ENCODE measurements around the gene USP34. TPM values are rescaled to one million over a fixed set of nuclear protein-coding genes. Genes with fewer than 3 reads are reported as not detected.

Gene USP34
- total and polyA plus RNA-seq, 2 donors (not counting 1 experiment from before 2014, with no cell fraction given) = 52.4 to 129 TPM

DNA sequence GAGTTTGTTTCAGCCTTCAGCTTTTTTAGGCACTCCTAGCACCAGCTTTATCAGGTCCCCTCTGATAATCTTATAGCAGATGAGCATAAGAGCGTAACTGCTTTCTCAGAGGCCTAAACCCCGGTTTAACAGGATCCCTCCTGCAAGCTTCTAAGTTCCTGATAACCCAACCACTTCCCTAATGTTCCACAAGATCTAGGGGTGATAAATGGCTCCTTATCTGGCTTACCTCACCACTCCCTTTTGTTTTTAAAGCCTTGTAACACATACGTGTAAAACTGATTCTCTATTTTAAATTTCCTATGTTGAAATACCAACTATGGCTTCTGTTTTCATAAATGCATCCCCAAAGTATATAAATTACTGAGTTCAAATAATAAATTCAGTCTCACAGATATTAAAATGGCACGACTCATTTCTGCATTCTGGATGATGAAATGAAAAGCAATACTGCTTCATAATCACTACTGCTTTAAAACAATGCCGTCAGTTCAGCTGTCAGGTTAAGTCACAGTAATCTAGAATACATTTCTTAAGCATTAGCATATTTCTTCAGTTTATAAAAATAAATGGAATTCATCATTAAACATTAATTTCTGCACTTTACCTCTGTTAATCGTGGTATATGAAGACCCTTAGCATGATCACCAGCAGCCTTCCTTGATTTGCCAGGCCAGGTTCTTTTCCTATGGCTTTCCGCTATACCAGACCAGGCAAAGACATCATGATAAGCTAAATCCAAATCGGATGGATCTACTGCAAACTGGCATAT lies 182.6 kb downstream of the USP34 start:
- H3K27me3 ChIP-seq (ENCODE audit: control insufficient read depth, insufficient read depth, low read length) = no peaks in the 10 kb centered on the region
- no peak overlapping the region for H2AFZ ChIP-seq (ENCODE audit: low read length)
- TF ChIP-seq CTCF (conservative IDR thresholded peaks at IDR 0.05 in 1 of 2, IDR thresholded peaks at IDR 0.05 in 1 of 2; ENCODE audit: low read depth in 1 of 2, low read length in 2 of 2) (no peak), EZH2 (IDR thresholded peaks at IDR 0.05; ENCODE audit: low read length, missing control alignments) (no peak)
- H3K27ac ChIP-seq (ENCODE audit: insufficient read depth, low read length) = no peak overlapping the region
- no peaks in the 10 kb centered on the region for H3K79me2 ChIP-seq (ENCODE audit: control insufficient read depth, insufficient read depth, low read length)
- H3K4me2 ChIP-seq (ENCODE audit: extremely low read depth, insufficient read depth, low read length) = no peak overlapping the region
- H3K4me3 ChIP-seq (replicated peaks in 1 of 4; ENCODE audit: control extremely low read depth in 1 of 4, insufficient read depth in 1 of 4, low read depth in 3 of 4, low read length in 4 of 4) = no peak overlapping the region
- peaks cover 1% of the 10 kb centered on the region for H3K36me3 ChIP-seq (ENCODE audit: control insufficient read depth, insufficient read depth, low read length)
- no peaks in the 10 kb centered on the region for H4K20me1 ChIP-seq (ENCODE audit: control insufficient read depth, extremely low read depth, insufficient read depth, low read length)
- H3K9ac ChIP-seq (ENCODE audit: insufficient read depth, low read length) = no peak overlapping the region
- peak; percentile 14 to 76 for DNase-seq (ENCODE audit: low read depth in 2 of 2)
- peaks cover 2% of the 10 kb centered on the region for H3K4me1 ChIP-seq (ENCODE audit: control insufficient read depth, extremely low read depth, insufficient read depth, low read length)
- no peaks in the 10 kb centered on the region for H3K9me3 ChIP-seq (ENCODE audit: control insufficient read depth, insufficient read depth, low read depth, low read length)

DNA sequence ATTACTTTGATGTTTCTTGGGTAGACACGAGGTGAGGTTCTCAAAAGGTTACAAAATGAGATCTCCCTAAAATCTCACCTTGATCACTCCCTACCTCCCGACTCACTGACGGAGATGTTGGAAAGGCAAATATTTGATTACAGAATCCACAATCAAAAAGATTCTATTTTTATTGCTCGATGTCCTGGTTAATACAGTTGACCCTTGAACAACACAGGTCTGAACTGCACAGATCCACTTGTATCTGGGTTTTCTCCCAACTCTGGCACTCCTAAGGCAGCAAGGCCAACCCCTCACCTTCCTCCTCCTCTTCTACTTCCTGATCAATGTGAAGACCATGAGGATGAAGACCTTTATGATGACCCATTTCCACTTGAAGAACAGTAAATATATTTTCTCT lies 183.6 kb downstream of the USP34 start:
- DNase-seq (ENCODE audit: low read depth in 2 of 2) = no peak
- TF ChIP-seq EZH2 (IDR thresholded peaks at IDR 0.05; ENCODE audit: low read length, missing control alignments) (no peak), CTCF (conservative IDR thresholded peaks at IDR 0.05 in 1 of 2, IDR thresholded peaks at IDR 0.05 in 1 of 2; ENCODE audit: low read depth in 1 of 2, low read length in 2 of 2) (no peak)
- H3K27ac ChIP-seq (ENCODE audit: insufficient read depth, low read length) = no peak overlapping the region
- H3K36me3 ChIP-seq (ENCODE audit: control insufficient read depth, insufficient read depth, low read length) = peaks cover 4% of the 10 kb centered on the region
- no peaks in the 10 kb centered on the region for H3K79me2 ChIP-seq (ENCODE audit: control insufficient read depth, insufficient read depth, low read length)
- no peaks in the 10 kb centered on the region for H4K20me1 ChIP-seq (ENCODE audit: control insufficient read depth, extremely low read depth, insufficient read depth, low read length)
- no peaks in the 10 kb centered on the region for H3K4me1 ChIP-seq (ENCODE audit: control insufficient read depth, extremely low read depth, insufficient read depth, low read length)
- no peak overlapping the region for H2AFZ ChIP-seq (ENCODE audit: low read length)
- H3K4me2 ChIP-seq (ENCODE audit: extremely low read depth, insufficient read depth, low read length) = no peak overlapping the region
- no peaks in the 10 kb centered on the region for H3K9me3 ChIP-seq (ENCODE audit: control insufficient read depth, insufficient read depth, low read depth, low read length)
- H3K27me3 ChIP-seq (ENCODE audit: control insufficient read depth, insufficient read depth, low read length) = no peaks in the 10 kb centered on the region
- H3K9ac ChIP-seq (ENCODE audit: insufficient read depth, low read length) = no peak overlapping the region
- H3K4me3 ChIP-seq (replicated peaks in 1 of 4; ENCODE audit: control extremely low read depth in 1 of 4, insufficient read depth in 1 of 4, low read depth in 3 of 4, low read length in 4 of 4) = no peak overlapping the region

- H3K36me3 ChIP-seq (ENCODE audit: control insufficient read depth, insufficient read depth, low read length) = peaks cover 4% of the 10 kb centered on the region
Measured at GRCh38 chr2:61283443-61284160, 187.3 kb downstream of the USP34 start.

More at GRCh38 chr2:61283443-61284160, 187.3 kb downstream of the USP34 start:
- H2AFZ ChIP-seq (ENCODE audit: low read length) = no peak overlapping the region
- H3K9ac ChIP-seq (ENCODE audit: insufficient read depth, low read length) = no peak overlapping the region
- no peak for DNase-seq (ENCODE audit: low read depth in 2 of 2)
- H3K9me3 ChIP-seq (ENCODE audit: control insufficient read depth, insufficient read depth, low read depth, low read length) = no peaks in the 10 kb centered on the region
- no peaks in the 10 kb centered on the region for H4K20me1 ChIP-seq (ENCODE audit: control insufficient read depth, extremely low read depth, insufficient read depth, low read length)
- no peaks in the 10 kb centered on the region for H3K79me2 ChIP-seq (ENCODE audit: control insufficient read depth, insufficient read depth, low read length)
- H3K27ac ChIP-seq (ENCODE audit: insufficient read depth, low read length) = no peak overlapping the region
- TF ChIP-seq CTCF (conservative IDR thresholded peaks at IDR 0.05 in 1 of 2, IDR thresholded peaks at IDR 0.05 in 1 of 2; ENCODE audit: low read depth in 1 of 2, low read length in 2 of 2) = no peak
- TF ChIP-seq EZH2 (IDR thresholded peaks at IDR 0.05; ENCODE audit: low read length, missing control alignments) = no peak
- no peaks in the 10 kb centered on the region for H3K4me1 ChIP-seq (ENCODE audit: control insufficient read depth, extremely low read depth, insufficient read depth, low read length)
- H3K4me3 ChIP-seq (replicated peaks in 1 of 4; ENCODE audit: control extremely low read depth in 1 of 4, insufficient read depth in 1 of 4, low read depth in 3 of 4, low read length in 4 of 4) = no peak overlapping the region
- H3K27me3 ChIP-seq (ENCODE audit: control insufficient read depth, insufficient read depth, low read length) = no peaks in the 10 kb centered on the region
- H3K4me2 ChIP-seq (ENCODE audit: extremely low read depth, insufficient read depth, low read length) = no peak overlapping the region
